Medulla oblongata (tissue), 1 donor: ENCODE results near the gene TRPM6.
"Not testable (repeated sequence)": the region's sequence is repeated elsewhere in the genome, so short reads cannot be mapped to it uniquely, and the experiment has no call there.

ENCODE experiments used
- DNase-seq: peaks from one replicate; pipeline ENCODE4 v3.0.0-alpha.2; 2015; ENCODE audit errors: extremely low spot score

TRPM6 gene

GRCh38 chr9:74859786-74860185 is 27.9 kb downstream of the TRPM6 start:
- DNase-seq = no peak

GRCh38 chr9:74858751-74859414 is 28.8 kb downstream of the TRPM6 start:
- no peak for DNase-seq

GRCh38 chr9:74856989-74857388 is 30.7 kb downstream of the TRPM6 start:
- no peak for DNase-seq

- no peak for DNase-seq
Observed at GRCh38 chr9:74855072-74855471, 32.6 kb downstream of the TRPM6 start.

GRCh38 chr9:74853024-74853423 is 34.7 kb downstream of the TRPM6 start:
- DNase-seq = not testable (repeated sequence)

GRCh38 chr9:74848153-74848525 is 39.6 kb downstream of the TRPM6 start:
- no peak for DNase-seq

- no peak for DNase-seq
Observed at GRCh38 chr9:74847478-74848152, 40.1 kb downstream of the TRPM6 start.

GRCh38 chr9:74846766-74847165 is 41.0 kb downstream of the TRPM6 start:
- DNase-seq = no peak

- DNase-seq = no peak
Observed at GRCh38 chr9:74838351-74838750, 49.4 kb downstream of the TRPM6 start.

GRCh38 chr9:74824654-74825053 is 63.1 kb downstream of the TRPM6 start:
- DNase-seq = no peak

- peak; percentile 86 for DNase-seq
Observed at GRCh38 chr9:74821636-74822035, 66.1 kb downstream of the TRPM6 start.

- no peak for DNase-seq
Observed at GRCh38 chr9:74817816-74818215, 69.9 kb downstream of the TRPM6 start.

- DNase-seq = no peak
Observed at GRCh38 chr9:74817281-74817810, 70.4 kb downstream of the TRPM6 start.

GRCh38 chr9:74810200-74810599 is 77.5 kb downstream of the TRPM6 start:
- no peak for DNase-seq

GRCh38 chr9:74804018-74804385 is 83.7 kb downstream of the TRPM6 start:
- DNase-seq = no peak

GRCh38 chr9:74803376-74804017 is 84.2 kb downstream of the TRPM6 start:
- DNase-seq = no peak

- no peak for DNase-seq
Observed at GRCh38 chr9:74800226-74800625, 87.5 kb downstream of the TRPM6 start.

- no peak for DNase-seq
Observed at GRCh38 chr9:74795803-74796202, 91.9 kb downstream of the TRPM6 start.

GRCh38 chr9:74795081-74795480 is 92.6 kb downstream of the TRPM6 start:
- DNase-seq = no peak

GRCh38 chr9:74784506-74784905 is 103.2 kb downstream of the TRPM6 start:
- DNase-seq = no peak

- no peak for DNase-seq
Observed at GRCh38 chr9:74783408-74783807, 104.3 kb downstream of the TRPM6 start.

GRCh38 chr9:74777136-74777879 is 110.4 kb downstream of the TRPM6 start:
- DNase-seq = peak; percentile 87
